ENCODE data around the gene CCDC86. TPM values are rescaled to one million over a fixed set of nuclear protein-coding genes. Genes with fewer than 3 reads are reported as not detected.

CCDC86 gene
- total RNA-seq, 1 donor from 2014 or later = 4.7 TPM

DNA sequence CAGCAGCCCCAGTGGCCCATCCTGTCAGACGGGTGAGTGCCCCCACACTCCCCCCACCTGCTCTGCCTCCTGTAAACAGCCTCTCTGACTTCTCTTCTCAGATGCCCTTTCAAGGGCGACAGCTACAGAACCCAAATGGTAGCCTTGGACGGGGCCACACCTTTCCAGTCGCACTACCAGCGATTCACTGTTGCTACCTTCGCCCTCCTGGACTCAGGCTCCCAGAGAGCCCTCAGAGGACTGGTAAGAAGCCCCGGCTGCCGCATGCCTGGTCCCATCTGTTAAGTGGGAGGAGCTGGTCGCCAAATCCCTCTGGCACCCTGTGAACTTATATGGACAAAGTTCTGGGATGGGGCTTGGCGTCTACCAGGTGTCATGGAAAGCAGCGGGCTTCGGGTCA lies 31.6 kb downstream of the CCDC86 start:
- Histone ChIP-seq H3K27ac (ENCODE audit: low read depth, low read length) (no peak overlapping the region), H3K9me3 (ENCODE audit: control insufficient read depth in 3 of 3, low read length in 3 of 3) (no peaks in the 10 kb centered on the region), H3K4me3 (ENCODE audit: low read length in 3 of 3) (no peak overlapping the region), H3K4me1 (ENCODE audit: control insufficient read depth in 3 of 3, insufficient read depth in 3 of 3, low read length in 3 of 3) (peaks cover 53 to 62% (median 56%) of the 10 kb centered on the region in 3 donors), H3K27me3 (ENCODE audit: control insufficient read depth in 3 of 3, insufficient read depth in 3 of 3, low read length in 3 of 3) (peaks cover 0 to 5% (median 2%) of the 10 kb centered on the region in 3 donors), H3K36me3 (ENCODE audit: control insufficient read depth in 3 of 3, insufficient read depth in 3 of 3, low read length in 3 of 3) (no peaks in the 10 kb centered on the region), H3K9ac (ENCODE audit: low read depth in 1 of 3, low read length in 3 of 3) (no peak overlapping the region)

DNA sequence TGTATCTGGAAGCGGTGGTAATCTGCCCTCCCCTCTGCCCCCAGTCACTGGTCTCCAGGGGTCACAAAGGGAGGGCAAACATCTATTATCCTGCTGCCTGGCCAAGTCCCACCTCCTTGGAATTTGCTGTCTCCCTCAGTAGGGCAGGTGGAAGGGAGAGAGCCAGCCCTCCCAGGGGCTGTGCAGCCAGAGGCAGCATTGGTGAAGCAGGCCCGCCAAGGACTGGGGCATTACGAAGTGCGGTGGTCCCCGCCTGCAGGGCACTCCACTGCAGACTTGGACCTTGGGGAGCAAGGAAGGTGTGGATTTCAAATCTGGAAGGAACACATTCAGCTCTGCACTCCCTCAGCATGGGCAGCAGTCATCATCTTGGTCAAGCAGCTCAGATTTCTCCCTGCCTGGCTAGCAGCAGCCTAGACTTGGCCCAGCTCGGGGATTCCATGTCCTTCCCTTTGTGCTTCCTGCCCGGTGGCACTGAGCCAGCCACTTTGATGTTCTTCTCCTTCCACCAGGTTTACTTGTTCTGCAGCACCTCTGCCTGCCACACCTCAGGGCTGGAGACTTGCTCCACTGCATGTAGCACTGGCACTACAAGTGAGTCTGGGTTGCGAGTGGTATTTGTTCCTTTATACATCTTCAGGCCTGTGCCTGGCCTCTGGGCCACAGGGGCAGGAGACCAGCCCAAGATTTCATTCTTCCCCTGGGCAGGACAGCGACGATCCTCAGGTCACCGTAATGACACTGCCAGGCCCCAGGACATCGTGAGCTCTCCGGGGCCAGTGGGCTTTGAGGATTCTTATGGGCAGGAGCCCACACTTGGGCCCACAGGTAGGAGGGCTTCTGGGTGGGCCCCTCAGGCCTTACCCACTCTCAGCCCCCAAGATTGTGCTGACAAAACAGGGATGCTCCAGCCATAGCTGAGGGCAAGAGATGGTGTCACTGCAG lies 32.8 kb downstream of the CCDC86 start:
- Histone ChIP-seq H3K27me3 (ENCODE audit: control insufficient read depth in 3 of 3, insufficient read depth in 3 of 3, low read length in 3 of 3) (peaks cover 0 to 2% (median 0%) of the 10 kb centered on the region in 3 donors), H3K4me3 (ENCODE audit: low read length in 3 of 3) (no peak overlapping the region), H3K9ac (ENCODE audit: low read depth in 1 of 3, low read length in 3 of 3) (no peak overlapping the region), H3K27ac (ENCODE audit: low read depth, low read length) (no peak overlapping the region), H3K36me3 (ENCODE audit: control insufficient read depth in 3 of 3, insufficient read depth in 3 of 3, low read length in 3 of 3) (peaks cover 0 to 2% (median 0%) of the 10 kb centered on the region in 3 donors), H3K4me1 (ENCODE audit: control insufficient read depth in 3 of 3, insufficient read depth in 3 of 3, low read length in 3 of 3) (peaks cover 59 to 69% (median 64%) of the 10 kb centered on the region in 3 donors), H3K9me3 (ENCODE audit: control insufficient read depth in 3 of 3, low read length in 3 of 3) (no peaks in the 10 kb centered on the region)

GRCh38 chr11:60875366-60876167 lies 33.7 kb downstream of the CCDC86 start:
- peaks cover 65 to 68% (median 67%) of the 10 kb centered on the region in 3 donors for H3K4me1 ChIP-seq (ENCODE audit: control insufficient read depth in 3 of 3, insufficient read depth in 3 of 3, low read length in 3 of 3)
- no peak overlapping the region for H3K4me3 ChIP-seq (ENCODE audit: low read length in 3 of 3)
- peaks cover 3 to 8% (median 3%) of the 10 kb centered on the region in 3 donors for H3K36me3 ChIP-seq (ENCODE audit: control insufficient read depth in 3 of 3, insufficient read depth in 3 of 3, low read length in 3 of 3)
- H3K9ac ChIP-seq (ENCODE audit: low read depth in 1 of 3, low read length in 3 of 3) = no peak overlapping the region
- peaks cover 0 to 2% (median 0%) of the 10 kb centered on the region in 3 donors for H3K27me3 ChIP-seq (ENCODE audit: control insufficient read depth in 3 of 3, insufficient read depth in 3 of 3, low read length in 3 of 3)
- H3K27ac ChIP-seq (ENCODE audit: low read depth, low read length) = no peak overlapping the region
- no peaks in the 10 kb centered on the region for H3K9me3 ChIP-seq (ENCODE audit: control insufficient read depth in 3 of 3, low read length in 3 of 3)

DNA sequence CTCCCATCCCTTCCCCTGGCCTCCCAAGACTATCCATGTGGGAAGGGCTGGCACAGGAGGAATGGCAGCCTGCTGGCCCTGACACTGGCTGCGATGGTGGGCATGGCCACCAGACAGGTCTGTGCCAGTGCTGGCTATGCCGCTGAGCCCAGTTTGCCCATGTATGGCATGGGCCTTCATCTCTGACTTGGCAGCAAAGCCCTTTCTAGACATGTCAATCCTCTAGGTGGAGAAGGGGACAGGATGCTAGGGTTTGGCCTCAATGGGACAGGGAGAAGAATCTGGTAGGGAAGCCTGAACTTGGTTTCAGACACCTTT lies 34.2 kb downstream of the CCDC86 start:
- H3K27ac ChIP-seq (ENCODE audit: low read depth, low read length) = peak overlapping the region; percentile 6
- H3K4me1 ChIP-seq (ENCODE audit: control insufficient read depth in 3 of 3, insufficient read depth in 3 of 3, low read length in 3 of 3) = peaks cover 62 to 67% (median 64%) of the 10 kb centered on the region in 3 donors

DNA sequence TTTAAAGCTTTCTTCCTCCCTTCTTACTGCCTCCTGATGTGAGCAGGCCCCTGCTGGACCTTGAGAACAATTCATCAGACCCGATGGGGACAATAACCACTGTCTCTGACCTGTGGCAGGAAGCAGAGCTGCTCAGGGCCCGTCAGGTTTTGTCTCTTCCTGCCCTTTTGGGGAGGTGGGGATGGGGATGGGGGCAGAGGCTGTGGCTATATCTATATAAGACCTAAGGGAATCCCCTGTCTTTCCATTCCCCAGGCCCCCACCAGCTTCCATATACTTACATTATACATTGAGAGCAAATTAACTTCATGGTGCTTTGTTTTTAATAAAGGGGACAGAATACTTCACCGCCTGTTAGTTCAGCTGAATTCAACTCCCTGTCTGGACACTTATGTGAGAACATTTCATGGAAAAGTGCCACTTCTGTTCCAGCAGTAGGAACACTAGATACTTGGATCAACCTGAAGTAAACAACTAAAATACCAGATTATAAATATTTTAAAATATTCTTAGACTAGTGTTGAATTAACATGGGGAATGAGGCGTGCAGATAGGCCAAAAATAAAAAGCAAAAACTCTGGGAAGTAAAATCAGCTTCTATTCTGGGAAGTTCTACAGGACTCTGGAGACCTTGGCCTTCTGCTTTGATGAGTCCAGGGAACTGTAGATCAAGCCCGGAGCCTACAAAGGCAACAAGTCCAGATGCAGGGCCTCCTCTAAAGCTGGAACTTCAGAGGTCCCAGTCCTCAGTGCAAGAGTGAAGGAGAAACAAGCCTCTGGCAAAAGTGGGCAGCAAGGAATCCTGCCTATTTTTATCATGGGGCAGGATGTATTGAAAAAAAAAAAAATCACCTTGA lies 36.6 kb downstream of the CCDC86 start:
- no peak overlapping the region for H3K4me3 ChIP-seq (ENCODE audit: low read length in 3 of 3)
- H3K36me3 ChIP-seq (ENCODE audit: control insufficient read depth in 3 of 3, insufficient read depth in 3 of 3, low read length in 3 of 3) = peaks cover 3 to 14% (median 5%) of the 10 kb centered on the region in 3 donors
- H3K4me1 ChIP-seq (ENCODE audit: control insufficient read depth in 3 of 3, insufficient read depth in 3 of 3, low read length in 3 of 3) = peaks cover 39 to 50% (median 42%) of the 10 kb centered on the region in 3 donors
- H3K27ac ChIP-seq (ENCODE audit: low read depth, low read length) = peak overlapping the region; percentile 67
- peak overlapping the region in 1 of 3 donors; percentile 54 for H3K9ac ChIP-seq (ENCODE audit: low read depth in 1 of 3, low read length in 3 of 3)
- no peaks in the 10 kb centered on the region for H3K27me3 ChIP-seq (ENCODE audit: control insufficient read depth in 3 of 3, insufficient read depth in 3 of 3, low read length in 3 of 3)
- H3K9me3 ChIP-seq (ENCODE audit: control insufficient read depth in 3 of 3, low read length in 3 of 3) = no peaks in the 10 kb centered on the region

More for the DNA sequence above, 34.2 kb downstream of the CCDC86 start:
- Histone ChIP-seq H3K27me3 (ENCODE audit: control insufficient read depth in 3 of 3, insufficient read depth in 3 of 3, low read length in 3 of 3) (peaks cover 0 to under 1% (median 0%) of the 10 kb centered on the region in 3 donors), H3K4me3 (ENCODE audit: low read length in 3 of 3) (no peak overlapping the region), H3K9ac (ENCODE audit: low read depth in 1 of 3, low read length in 3 of 3) (no peak overlapping the region), H3K36me3 (ENCODE audit: control insufficient read depth in 3 of 3, insufficient read depth in 3 of 3, low read length in 3 of 3) (peaks cover 3 to 14% (median 5%) of the 10 kb centered on the region in 3 donors), H3K9me3 (ENCODE audit: control insufficient read depth in 3 of 3, low read length in 3 of 3) (no peaks in the 10 kb centered on the region)

GRCh38 chr11:60879104-60879503 lies 37.2 kb downstream of the CCDC86 start:
- H3K27me3 ChIP-seq (ENCODE audit: control insufficient read depth in 3 of 3, insufficient read depth in 3 of 3, low read length in 3 of 3) = no peaks in the 10 kb centered on the region

GRCh38 chr11:60879971-60880588 lies 38.2 kb downstream of the CCDC86 start:
- no peak overlapping the region for H3K9ac ChIP-seq (ENCODE audit: low read depth in 1 of 3, low read length in 3 of 3)
- no peak overlapping the region for H3K4me3 ChIP-seq (ENCODE audit: low read length in 3 of 3)
- peaks cover 3 to 14% (median 5%) of the 10 kb centered on the region in 3 donors for H3K36me3 ChIP-seq (ENCODE audit: control insufficient read depth in 3 of 3, insufficient read depth in 3 of 3, low read length in 3 of 3)
- H3K27me3 ChIP-seq (ENCODE audit: control insufficient read depth in 3 of 3, insufficient read depth in 3 of 3, low read length in 3 of 3) = no peaks in the 10 kb centered on the region
- no peak overlapping the region for H3K27ac ChIP-seq (ENCODE audit: low read depth, low read length)
- peaks cover 24 to 36% (median 26%) of the 10 kb centered on the region in 3 donors for H3K4me1 ChIP-seq (ENCODE audit: control insufficient read depth in 3 of 3, insufficient read depth in 3 of 3, low read length in 3 of 3)
- H3K9me3 ChIP-seq (ENCODE audit: control insufficient read depth in 3 of 3, low read length in 3 of 3) = no peaks in the 10 kb centered on the region

More at GRCh38 chr11:60879104-60879503, 37.2 kb downstream of the CCDC86 start:
- peak overlapping the region; percentile 4 for H3K27ac ChIP-seq (ENCODE audit: low read depth, low read length)
- H3K36me3 ChIP-seq (ENCODE audit: control insufficient read depth in 3 of 3, insufficient read depth in 3 of 3, low read length in 3 of 3) = peaks cover 3 to 14% (median 5%) of the 10 kb centered on the region in 3 donors
- no peak overlapping the region for H3K4me3 ChIP-seq (ENCODE audit: low read length in 3 of 3)
- peak overlapping the region in 1 of 3 donors; percentile 28 for H3K9ac ChIP-seq (ENCODE audit: low read depth in 1 of 3, low read length in 3 of 3)
- peaks cover 32 to 44% (median 36%) of the 10 kb centered on the region in 3 donors for H3K4me1 ChIP-seq (ENCODE audit: control insufficient read depth in 3 of 3, insufficient read depth in 3 of 3, low read length in 3 of 3)
- H3K9me3 ChIP-seq (ENCODE audit: control insufficient read depth in 3 of 3, low read length in 3 of 3) = no peaks in the 10 kb centered on the region

DNA sequence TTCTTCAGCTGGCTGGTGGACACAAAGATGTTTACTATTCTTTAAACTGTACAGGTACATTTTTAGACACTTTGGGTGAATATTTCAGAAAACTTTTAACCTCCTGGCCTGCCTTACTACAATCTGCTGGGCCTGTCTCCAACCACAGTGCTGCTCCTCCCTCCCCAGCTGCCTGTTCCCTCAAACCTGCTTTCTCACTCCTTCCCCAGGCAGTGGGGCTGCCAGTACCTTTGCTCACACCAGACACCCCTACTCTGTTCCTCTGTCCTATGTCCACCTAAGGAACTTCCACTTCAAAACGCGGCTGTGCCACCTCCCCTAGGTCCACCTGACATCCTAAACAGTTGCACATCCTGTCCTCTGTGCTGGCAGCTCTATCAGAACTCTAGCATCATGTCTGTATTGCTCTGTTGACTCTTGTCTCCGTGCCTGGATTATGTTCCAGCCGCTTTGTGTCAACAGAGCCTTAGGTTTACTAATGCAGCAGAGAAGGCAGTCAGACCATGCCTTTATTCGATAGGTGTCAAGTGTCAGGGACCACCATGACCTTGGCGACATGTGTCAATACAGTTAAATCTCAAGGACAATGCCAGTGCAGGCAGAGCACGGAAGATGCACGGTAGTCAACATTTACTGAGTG lies 38.9 kb downstream of the CCDC86 start:
- Histone ChIP-seq H3K36me3 (ENCODE audit: control insufficient read depth in 3 of 3, insufficient read depth in 3 of 3, low read length in 3 of 3) (peaks cover 3 to 14% (median 5%) of the 10 kb centered on the region in 3 donors), H3K4me1 (ENCODE audit: control insufficient read depth in 3 of 3, insufficient read depth in 3 of 3, low read length in 3 of 3) (peaks cover 22 to 33% (median 23%) of the 10 kb centered on the region in 3 donors), H3K27ac (ENCODE audit: low read depth, low read length) (no peak overlapping the region), H3K9ac (ENCODE audit: low read depth in 1 of 3, low read length in 3 of 3) (no peak overlapping the region), H3K4me3 (ENCODE audit: low read length in 3 of 3) (no peak overlapping the region), H3K27me3 (ENCODE audit: control insufficient read depth in 3 of 3, insufficient read depth in 3 of 3, low read length in 3 of 3) (no peaks in the 10 kb centered on the region), H3K9me3 (ENCODE audit: control insufficient read depth in 3 of 3, low read length in 3 of 3) (no peaks in the 10 kb centered on the region)
